GM18498 (cell line): ENCODE data around the gene AXIN1.
"Not testable (repeated sequence)": the region's sequence is repeated elsewhere in the genome, so short reads cannot be mapped to it uniquely, and the experiment has no call there.

Source experiments
- ATAC-seq: cut with Tn5 transposase; IDR thresholded peaks from one replicate; pipeline ENCODE4 v1.9.1; 2021; ENCODE audit warnings: mild to moderate bottlenecking, moderate library complexity; ENCODE audit not compliant: unreplicated experiment

The AXIN1 gene

DNA sequence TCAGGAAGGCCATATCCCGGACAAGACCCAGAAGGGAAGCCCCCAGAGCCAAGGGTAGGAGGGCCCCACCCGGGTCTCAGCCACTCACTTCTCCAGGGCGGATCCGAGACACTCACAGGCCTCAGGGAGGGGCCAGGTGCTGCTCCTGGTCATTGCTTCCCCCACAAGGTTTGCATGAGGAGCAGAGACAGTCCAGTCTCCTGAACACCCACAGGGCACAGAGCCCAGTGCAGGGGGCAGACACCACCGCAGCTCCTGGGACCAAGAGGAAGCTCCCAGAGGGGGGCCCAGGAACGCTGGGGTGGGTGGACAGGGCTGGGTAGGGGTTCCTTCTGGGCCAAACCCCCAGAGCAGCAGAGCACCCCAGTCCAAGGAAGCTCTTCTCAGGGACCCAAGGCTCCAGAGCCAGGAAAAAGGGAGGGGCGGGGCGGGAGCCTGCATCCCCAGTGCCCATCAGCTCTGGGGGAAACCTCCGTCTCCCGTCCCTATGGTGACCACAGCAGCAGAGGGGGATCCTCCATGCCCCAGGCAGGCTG lies 18.5 kb upstream of the AXIN1 start:
- ATAC-seq = no peak

DNA sequence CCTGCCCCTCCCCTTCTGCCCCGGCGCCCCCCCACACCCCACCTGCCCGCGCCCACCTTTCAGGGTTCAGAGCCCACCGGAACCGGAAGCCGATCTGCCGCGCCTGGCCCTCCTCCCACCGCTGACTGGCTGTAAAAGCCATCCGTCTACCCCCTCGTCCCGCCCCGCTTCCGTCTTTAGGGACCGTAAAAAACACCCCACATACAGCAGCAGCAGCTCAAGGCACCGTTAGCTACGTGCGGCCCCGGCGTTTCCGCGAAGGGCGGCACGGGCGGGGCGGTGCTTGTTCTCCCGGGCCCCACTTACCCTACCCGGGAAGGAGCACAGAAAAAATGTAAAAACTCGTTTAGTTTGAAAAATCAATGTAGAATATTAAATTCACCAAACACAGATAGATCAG lies 17.9 kb upstream of the AXIN1 start, which contains the start of gene MRPL28:
Gene MRPL28, minus strand, starts transcription at position 96 of the 400 bp plus-strand sequence. CDS start 320 bp downstream, outside the sequence.
- ATAC-seq = peak; percentile 84

GRCh38 chr16:369866-370436 lies 17.4 kb upstream of the AXIN1 start:
- ATAC-seq = no peak

DNA sequence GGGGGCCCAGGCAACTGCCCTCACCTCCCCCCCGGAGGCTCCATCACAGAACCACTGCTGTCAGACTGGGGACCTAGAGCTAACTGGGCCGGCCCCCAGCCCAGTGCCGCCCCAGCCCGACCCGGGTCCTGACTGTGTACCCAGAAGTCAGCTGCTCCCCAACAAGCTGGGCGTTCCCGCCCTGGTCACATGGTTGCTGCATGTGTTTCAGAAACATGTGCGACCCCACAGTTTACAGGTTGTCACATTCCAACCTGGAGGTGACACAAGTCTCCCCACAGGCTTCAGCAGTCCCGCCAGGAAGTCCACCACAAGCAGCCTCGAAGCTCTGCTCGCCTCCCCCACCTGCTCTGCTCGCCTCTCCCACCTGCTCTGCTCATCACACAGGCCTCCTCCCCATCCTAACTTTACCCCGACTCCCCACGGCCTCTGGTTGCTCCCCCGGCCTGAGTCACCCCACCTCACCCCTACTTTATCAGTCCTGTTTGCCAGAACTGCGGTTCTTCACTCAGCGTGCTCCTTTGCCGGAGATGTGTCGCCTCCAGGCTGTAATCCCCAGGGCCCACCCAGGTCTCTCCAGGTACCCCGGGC lies 16.8 kb upstream of the AXIN1 start:
- ATAC-seq = no peak

DNA sequence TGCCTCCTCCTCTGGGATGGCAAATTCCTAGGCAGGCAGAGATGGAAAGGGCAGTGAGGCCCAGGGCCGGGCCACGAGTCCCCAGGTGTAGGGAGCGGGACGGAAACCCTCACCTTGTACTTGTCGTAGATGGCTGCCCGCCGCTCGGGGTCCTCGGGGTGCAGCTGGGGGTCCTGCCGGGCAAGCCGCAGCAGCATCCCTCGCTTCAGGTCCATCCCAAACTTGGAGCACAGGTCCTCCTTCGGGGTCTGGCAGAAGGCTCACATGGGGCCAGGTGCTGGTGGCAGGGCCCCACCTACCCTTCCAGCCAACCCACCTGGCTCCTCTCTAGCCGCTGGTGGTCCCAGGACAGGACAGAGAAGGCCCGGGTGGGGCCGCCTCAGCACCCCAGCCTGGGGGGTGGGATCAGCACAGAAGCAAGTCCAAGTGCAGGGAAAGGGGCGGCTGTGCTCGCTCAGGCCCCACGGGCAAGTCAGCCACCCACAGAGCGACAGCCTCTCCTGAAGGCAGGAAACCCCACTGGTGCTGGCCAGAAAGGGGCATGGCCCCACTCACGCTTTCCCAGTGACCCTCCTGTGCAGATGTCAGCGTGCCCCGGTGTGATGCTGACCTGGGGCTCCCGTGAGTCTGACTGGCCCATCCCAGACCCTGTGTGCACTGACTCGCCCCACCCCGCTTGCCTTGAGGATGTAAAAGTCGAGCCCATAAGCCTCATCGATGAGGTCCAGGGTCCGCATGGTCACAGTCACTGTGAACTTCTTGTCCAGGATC lies 16.1 kb upstream of the AXIN1 start:
- no peak for ATAC-seq

- no peak for ATAC-seq
Observed at GRCh38 chr16:367333-367903, 14.9 kb upstream of the AXIN1 start.

DNA sequence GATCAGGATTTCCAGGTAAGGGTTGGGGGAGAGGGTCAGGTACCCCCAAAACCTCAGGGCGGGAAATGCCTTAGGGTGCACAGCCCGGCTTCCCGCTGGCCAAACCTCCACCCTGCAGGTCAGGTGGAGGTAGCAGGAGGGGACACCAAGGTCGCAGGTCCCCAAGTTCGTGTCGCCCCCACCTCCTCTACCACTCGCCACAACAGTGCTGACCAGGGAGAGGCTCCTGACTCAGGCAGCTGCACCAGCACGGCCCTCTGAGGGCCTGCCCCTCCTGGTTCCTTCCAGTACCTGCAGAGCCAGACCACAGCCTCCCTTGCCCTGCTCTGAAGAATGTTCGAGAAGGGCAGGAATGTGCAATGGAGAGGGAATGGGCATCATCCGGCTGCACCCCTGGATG lies 14.0 kb upstream of the AXIN1 start:
- no peak for ATAC-seq

GRCh38 chr16:364595-365491 lies 12.3 kb upstream of the AXIN1 start:
- ATAC-seq = no peak

- no peak for ATAC-seq
Observed at GRCh38 chr16:363766-364490, 11.4 kb upstream of the AXIN1 start.

DNA sequence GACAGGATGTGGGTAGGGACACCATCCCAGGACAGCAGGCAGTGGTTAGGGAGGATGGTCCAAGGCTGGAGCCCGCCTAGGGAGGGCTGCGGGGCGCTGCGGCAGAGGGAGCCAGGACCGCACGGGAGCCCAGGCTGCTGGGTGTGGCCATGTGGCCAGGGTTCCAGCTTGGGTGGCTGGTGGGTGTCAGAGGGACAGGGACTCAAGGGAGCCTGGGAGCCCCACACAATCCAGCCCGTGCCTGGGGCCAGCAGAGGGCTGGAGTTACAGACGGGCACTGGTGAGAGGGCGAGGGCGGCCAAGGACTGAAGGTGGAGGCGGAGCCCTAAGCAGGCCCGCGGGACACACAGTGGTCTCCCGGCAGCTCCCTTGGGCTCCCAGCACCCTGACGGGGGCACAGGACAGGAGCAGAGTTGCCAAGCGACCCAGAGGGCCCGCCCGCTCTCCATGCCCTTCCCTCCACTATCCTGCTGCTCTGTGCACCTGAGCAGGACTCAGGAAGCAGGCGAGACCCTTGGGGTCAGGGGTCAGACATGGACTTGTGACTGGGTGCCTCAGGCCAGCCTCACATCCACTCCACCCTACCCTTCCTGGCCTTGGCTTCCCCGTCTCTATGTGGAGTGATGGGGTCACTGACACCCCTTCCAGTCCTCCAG lies 10.7 kb upstream of the AXIN1 start:
- no peak for ATAC-seq

GRCh38 chr16:362702-362999 lies 10.1 kb upstream of the AXIN1 start:
- ATAC-seq = not testable (repeated sequence)

GRCh38 chr16:361872-362701 lies 9.6 kb upstream of the AXIN1 start:
- ATAC-seq = peak; percentile 48

- ATAC-seq = no peak
Observed at GRCh38 chr16:361341-361871, 8.9 kb upstream of the AXIN1 start.

- ATAC-seq = no peak
Observed at GRCh38 chr16:360698-361336, 8.3 kb upstream of the AXIN1 start.

GRCh38 chr16:359871-360697 lies 7.6 kb upstream of the AXIN1 start:
- ATAC-seq = no peak

DNA sequence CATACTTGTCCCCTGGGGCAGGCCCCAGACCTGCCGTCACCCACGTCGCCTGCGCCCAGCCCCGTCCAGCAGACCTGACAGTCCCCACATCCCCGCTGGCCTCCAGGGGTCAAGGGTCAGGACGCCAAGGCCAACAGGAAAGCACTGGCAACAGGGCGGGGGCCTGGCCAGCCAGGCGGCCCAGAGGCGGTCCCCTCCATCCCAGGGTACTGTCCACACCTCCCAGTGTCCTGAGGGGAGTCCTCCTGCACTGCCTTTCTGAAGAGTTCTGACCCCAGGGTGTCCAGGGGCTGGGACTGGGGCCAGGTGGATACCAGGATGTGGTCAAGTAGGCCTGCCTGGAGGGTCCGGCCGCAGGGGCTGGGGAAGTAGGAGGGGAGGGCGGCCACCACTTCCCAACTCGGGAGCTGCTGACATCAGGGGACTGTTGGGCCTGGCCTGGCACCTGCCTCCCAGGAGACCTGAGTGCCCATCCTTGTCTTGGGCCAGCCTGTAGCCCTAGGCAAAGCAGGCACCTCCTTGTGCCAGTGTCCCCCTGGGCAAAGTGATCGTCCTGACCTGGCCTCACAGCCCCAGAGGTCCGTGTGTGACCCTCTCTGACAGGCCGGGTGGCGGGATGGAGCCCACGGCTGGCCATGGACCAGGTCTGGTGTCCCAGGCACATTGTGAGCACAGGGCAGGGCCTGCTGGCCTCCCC lies 6.7 kb upstream of the AXIN1 start:
- no peak for ATAC-seq

DNA sequence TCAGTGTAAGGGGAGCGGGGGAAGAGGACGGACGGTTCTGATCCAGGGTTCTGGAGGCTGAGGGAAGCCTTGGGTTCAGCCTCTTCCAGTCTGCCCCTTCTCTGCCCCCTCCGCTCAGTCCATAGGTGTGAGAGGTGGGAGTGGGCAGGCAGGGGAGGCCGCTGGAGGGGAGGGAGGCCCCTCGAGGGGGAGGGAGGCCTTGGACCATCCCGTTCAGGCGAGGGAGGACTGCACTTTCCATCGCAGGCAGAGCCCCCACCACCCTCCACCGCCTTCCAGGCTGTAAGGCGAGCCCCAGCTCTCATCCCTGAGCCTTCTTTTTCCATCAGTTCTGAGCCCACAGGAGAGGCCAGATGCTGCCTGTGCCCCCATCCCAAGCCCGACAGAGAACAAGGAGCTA lies 4.2 kb upstream of the AXIN1 start:
- ATAC-seq = no peak
